GM12878 (cell line): Measurements from ENCODE around the gene KNSTRN. TPM values are rescaled to one million over a fixed set of nuclear protein-coding genes. Genes with fewer than 3 reads are reported as not detected.

ENCODE experiments used
- BHLHE40 ChIP-seq, 2 experiments: fragments of 450-650 bp in 1 of 2; IDR thresholded peaks; 2 replicates each; pipeline ENCODE4 v1.6.1; 2011 to 2017; ENCODE audit warnings: low read depth in 2 of 2, borderline replicate concordance in 1 of 2, improper control_type of control experiment in 1 of 2, low read length in 1 of 2, mild to moderate bottlenecking in 1 of 2
- DPF2 ChIP-seq: fragments of 450-650 bp; IDR thresholded peaks from 2 replicates; pipeline ENCODE4 v1.6.1; 2017; ENCODE audit warnings: mild to moderate bottlenecking
- EED ChIP-seq: sonication (generic); IDR thresholded peaks from 2 replicates; pipeline ENCODE4 v1.6.1; 2016; ENCODE audit warnings: antibody characterized with exemption, low read depth
- GABPA ChIP-seq: IDR thresholded peaks from 2 replicates; pipeline ENCODE4 v1.6.1; 2014; ENCODE audit warnings: antibody characterized with exemption, low read depth, mild to moderate bottlenecking, inconsistent platforms
- GATAD2B ChIP-seq: fragments of 450-650 bp; conservative IDR thresholded peaks from 2 replicates; pipeline ENCODE4 v1.6.1; 2017; ENCODE audit warnings: low read depth, mild to moderate bottlenecking, moderate library complexity
- IKZF1 ChIP-seq: fragments of 450-650 bp; conservative IDR thresholded peaks from 2 replicates; pipeline ENCODE4 v1.6.1; 2017; ENCODE audit warnings: antibody characterized with exemption, mild to moderate bottlenecking
- POU2F2 ChIP-seq: IDR thresholded peaks from 3 replicates; pipeline ENCODE4 v1.6.1; 2011; ENCODE audit warnings: low read depth, mild to moderate bottlenecking, low read length, borderline replicate concordance
- RAD21 ChIP-seq: IDR thresholded peaks from 2 replicates; pipeline ENCODE4 v1.6.1; 2011; ENCODE audit warnings: mild to moderate bottlenecking, low read depth, low read length, moderate library complexity; ENCODE audit not compliant: insufficient read depth
- polyA plus RNA-seq, 11 experiments: library from polyadenylated mRNA; depleted of rRNA in 4 of 11; unstranded in 6 of 11; stranded (reverse) in 5 of 11; fragments of >200 nt; fragmentation: Nextera tagmentation in 4 of 11; fragmentation: Illumina TruSeq in 1 of 11; extraction: Ambion mirVana in 4 of 11; extraction: Trizol in 1 of 11; gene quantifications; 1 replicate in 1 of 11; 2 replicates in 10 of 11; pipeline versions ENCODE4 v1.2.1 to v1.2.3, GENCODE V29; 2011 to 2016; ENCODE audit warnings: inconsistent platforms in 2 of 11, missing spikeins in 2 of 11, low read depth in 1 of 11
- total RNA-seq, 4 experiments: library from RNA; depleted of rRNA in 3 of 4; stranded (reverse); fragments of >200 nt in 3 of 4; fragmentation: Illumina TruSeq in 1 of 4; extraction: Trizol in 1 of 4; gene quantifications; 2 replicates each; pipeline versions ENCODE4 v1.2.1 to v1.2.3, GENCODE V29; 2013 to 2021
- TF ChIP-seq, protein P1 (sequence below): fragments of 450-650 bp; IDR thresholded peaks from 2 replicates; pipeline ENCODE4 v1.6.1; 2017; ENCODE audit warnings: borderline replicate concordance
- TF ChIP-seq, protein P2 (sequence below): IDR thresholded peaks from 2 replicates; pipeline ENCODE4 v1.6.1; 2011; ENCODE audit warnings: low read depth, low read length, improper control_type of control experiment, borderline replicate concordance
- TF ChIP-seq, protein P3 (sequence below): fragments of 450-650 bp; IDR thresholded peaks from 2 replicates; pipeline ENCODE4 v1.6.1; 2017; ENCODE audit warnings: low read depth, mild to moderate bottlenecking, moderate library complexity
- TF ChIP-seq, protein P4 (sequence below): fragments of 450-650 bp; IDR thresholded peaks from 2 replicates; pipeline ENCODE4 v1.6.1; 2017; ENCODE audit warnings: mild to moderate bottlenecking, moderate library complexity
- TF ChIP-seq, protein P5 (sequence below): IDR thresholded peaks from 2 replicates; pipeline ENCODE4 v1.6.1; 2012; ENCODE audit warnings: improper control_type of control experiment, low read depth, low read length; ENCODE audit not compliant: insufficient replicate concordance

The KNSTRN gene
- total and polyA plus RNA-seq, 10 of the 15 experiments (the other 5 are each of a cell fraction or from before 2014, with no cell fraction given) = 30.3 to 72.1 (median 47.1) TPM

DNA sequence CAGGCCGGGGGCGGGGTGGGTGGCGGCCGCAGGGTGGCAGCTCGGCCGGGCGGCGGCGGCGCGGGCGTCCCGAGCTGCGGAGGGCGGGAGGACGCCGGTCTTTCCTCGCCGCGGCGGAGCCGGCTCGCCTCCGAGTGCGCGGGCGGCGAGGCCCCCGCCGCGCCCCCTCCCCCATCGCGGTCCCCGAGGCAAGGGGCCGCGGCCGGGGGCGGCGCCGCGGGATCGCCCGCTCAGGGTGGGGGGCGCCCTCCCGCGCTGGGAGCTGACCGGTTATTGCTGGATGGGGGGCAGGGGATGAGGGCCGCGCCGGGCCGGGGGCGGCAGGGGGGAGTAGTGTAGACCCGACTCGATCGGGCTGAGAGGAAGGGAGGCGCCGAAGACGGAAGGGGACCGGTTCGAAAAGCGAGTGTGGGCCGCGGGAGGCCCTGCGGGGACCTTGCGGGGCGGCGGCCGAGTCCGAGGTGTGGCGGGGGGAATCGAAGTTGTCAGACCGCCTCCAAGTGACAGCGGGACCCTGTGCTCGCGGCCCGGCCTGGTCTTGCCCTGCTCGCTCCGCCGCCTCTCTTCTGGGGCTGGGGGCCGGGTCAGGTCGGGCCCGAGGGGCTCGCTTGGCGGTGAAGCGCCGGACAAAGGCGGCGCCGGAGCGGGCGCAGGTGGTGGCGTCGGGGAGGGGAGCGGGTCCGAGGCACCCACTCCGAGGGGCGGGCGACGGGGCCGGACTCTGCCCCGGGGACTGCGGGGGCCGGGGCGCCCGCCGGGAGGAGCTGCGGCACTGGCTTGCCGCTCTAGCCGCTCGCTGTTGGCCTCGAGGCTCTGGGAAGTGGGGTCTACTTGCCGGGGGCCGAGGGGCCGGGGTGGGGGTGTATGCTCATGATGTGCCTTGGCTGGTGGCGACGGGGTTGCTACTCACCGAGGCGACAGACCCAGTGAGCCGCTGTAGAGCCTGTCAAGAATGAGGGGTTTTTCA, 59.3 kb downstream of the KNSTRN start (continued):
- TF ChIP-seq EED = no peak
- TF ChIP-seq, protein P1, sequence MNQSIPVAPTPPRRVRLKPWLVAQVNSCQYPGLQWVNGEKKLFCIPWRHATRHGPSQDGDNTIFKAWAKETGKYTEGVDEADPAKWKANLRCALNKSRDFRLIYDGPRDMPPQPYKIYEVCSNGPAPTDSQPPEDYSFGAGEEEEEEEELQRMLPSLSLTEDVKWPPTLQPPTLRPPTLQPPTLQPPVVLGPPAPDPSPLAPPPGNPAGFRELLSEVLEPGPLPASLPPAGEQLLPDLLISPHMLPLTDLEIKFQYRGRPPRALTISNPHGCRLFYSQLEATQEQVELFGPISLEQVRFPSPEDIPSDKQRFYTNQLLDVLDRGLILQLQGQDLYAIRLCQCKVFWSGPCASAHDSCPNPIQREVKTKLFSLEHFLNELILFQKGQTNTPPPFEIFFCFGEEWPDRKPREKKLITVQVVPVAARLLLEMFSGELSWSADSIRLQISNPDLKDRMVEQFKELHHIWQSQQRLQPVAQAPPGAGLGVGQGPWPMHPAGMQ = no peak
- peak; percentile 27; the same call in 1 of the 2 replicates for TF ChIP-seq RAD21
- TF ChIP-seq, protein P2, sequence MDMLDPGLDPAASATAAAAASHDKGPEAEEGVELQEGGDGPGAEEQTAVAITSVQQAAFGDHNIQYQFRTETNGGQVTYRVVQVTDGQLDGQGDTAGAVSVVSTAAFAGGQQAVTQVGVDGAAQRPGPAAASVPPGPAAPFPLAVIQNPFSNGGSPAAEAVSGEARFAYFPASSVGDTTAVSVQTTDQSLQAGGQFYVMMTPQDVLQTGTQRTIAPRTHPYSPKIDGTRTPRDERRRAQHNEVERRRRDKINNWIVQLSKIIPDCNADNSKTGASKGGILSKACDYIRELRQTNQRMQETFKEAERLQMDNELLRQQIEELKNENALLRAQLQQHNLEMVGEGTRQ = no peak
- TF ChIP-seq, protein P3, sequence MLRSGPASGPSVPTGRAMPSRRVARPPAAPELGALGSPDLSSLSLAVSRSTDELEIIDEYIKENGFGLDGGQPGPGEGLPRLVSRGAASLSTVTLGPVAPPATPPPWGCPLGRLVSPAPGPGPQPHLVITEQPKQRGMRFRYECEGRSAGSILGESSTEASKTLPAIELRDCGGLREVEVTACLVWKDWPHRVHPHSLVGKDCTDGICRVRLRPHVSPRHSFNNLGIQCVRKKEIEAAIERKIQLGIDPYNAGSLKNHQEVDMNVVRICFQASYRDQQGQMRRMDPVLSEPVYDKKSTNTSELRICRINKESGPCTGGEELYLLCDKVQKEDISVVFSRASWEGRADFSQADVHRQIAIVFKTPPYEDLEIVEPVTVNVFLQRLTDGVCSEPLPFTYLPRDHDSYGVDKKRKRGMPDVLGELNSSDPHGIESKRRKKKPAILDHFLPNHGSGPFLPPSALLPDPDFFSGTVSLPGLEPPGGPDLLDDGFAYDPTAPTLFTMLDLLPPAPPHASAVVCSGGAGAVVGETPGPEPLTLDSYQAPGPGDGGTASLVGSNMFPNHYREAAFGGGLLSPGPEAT = no peak
- TF ChIP-seq DPF2 = 0 out of 2 replicates have a peak, but pooled peaks have one; percentile 3
- no peak for TF ChIP-seq POU2F2
- TF ChIP-seq, protein P4, sequence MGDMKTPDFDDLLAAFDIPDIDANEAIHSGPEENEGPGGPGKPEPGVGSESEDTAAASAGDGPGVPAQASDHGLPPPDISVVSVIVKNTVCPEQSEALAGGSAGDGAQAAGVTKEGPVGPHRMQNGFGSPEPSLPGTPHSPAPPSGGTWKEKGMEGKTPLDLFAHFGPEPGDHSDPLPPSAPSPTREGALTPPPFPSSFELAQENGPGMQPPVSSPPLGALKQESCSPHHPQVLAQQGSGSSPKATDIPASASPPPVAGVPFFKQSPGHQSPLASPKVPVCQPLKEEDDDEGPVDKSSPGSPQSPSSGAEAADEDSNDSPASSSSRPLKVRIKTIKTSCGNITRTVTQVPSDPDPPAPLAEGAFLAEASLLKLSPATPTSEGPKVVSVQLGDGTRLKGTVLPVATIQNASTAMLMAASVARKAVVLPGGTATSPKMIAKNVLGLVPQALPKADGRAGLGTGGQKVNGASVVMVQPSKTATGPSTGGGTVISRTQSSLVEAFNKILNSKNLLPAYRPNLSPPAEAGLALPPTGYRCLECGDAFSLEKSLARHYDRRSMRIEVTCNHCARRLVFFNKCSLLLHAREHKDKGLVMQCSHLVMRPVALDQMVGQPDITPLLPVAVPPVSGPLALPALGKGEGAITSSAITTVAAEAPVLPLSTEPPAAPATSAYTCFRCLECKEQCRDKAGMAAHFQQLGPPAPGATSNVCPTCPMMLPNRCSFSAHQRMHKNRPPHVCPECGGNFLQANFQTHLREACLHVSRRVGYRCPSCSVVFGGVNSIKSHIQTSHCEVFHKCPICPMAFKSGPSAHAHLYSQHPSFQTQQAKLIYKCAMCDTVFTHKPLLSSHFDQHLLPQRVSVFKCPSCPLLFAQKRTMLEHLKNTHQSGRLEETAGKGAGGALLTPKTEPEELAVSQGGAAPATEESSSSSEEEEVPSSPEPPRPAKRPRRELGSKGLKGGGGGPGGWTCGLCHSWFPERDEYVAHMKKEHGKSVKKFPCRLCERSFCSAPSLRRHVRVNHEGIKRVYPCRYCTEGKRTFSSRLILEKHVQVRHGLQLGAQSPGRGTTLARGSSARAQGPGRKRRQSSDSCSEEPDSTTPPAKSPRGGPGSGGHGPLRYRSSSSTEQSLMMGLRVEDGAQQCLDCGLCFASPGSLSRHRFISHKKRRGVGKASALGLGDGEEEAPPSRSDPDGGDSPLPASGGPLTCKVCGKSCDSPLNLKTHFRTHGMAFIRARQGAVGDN = 0 out of 2 replicates have a peak, but pooled peaks have one; percentile 25
- TF ChIP-seq GATAD2B = 0 out of 2 replicates have a peak, but pooled peaks have one; percentile 21
- peak in 1 of 2 experiments; percentile 11; a peak in 1 of 4 replicates for TF ChIP-seq BHLHE40 (IDR thresholded peaks at IDR 0.05; ENCODE audit: borderline replicate concordance in 1 of 2, low read depth in 2 of 2, low read length in 1 of 2)
- TF ChIP-seq IKZF1 = peak; percentile 36
- TF ChIP-seq, protein P5, sequence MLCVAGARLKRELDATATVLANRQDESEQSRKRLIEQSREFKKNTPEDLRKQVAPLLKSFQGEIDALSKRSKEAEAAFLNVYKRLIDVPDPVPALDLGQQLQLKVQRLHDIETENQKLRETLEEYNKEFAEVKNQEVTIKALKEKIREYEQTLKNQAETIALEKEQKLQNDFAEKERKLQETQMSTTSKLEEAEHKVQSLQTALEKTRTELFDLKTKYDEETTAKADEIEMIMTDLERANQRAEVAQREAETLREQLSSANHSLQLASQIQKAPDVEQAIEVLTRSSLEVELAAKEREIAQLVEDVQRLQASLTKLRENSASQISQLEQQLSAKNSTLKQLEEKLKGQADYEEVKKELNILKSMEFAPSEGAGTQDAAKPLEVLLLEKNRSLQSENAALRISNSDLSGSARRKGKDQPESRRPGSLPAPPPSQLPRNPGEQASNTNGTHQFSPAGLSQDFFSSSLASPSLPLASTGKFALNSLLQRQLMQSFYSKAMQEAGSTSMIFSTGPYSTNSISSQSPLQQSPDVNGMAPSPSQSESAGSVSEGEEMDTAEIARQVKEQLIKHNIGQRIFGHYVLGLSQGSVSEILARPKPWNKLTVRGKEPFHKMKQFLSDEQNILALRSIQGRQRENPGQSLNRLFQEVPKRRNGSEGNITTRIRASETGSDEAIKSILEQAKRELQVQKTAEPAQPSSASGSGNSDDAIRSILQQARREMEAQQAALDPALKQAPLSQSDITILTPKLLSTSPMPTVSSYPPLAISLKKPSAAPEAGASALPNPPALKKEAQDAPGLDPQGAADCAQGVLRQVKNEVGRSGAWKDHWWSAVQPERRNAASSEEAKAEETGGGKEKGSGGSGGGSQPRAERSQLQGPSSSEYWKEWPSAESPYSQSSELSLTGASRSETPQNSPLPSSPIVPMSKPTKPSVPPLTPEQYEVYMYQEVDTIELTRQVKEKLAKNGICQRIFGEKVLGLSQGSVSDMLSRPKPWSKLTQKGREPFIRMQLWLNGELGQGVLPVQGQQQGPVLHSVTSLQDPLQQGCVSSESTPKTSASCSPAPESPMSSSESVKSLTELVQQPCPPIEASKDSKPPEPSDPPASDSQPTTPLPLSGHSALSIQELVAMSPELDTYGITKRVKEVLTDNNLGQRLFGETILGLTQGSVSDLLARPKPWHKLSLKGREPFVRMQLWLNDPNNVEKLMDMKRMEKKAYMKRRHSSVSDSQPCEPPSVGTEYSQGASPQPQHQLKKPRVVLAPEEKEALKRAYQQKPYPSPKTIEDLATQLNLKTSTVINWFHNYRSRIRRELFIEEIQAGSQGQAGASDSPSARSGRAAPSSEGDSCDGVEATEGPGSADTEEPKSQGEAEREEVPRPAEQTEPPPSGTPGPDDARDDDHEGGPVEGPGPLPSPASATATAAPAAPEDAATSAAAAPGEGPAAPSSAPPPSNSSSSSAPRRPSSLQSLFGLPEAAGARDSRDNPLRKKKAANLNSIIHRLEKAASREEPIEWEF = no peak
- TF ChIP-seq GABPA = no peak
